Activated naive CD4-positive, alpha-beta T cell (primary cell): ENCODE data around the gene TAS2R43.
"Not testable (repeated sequence)": the region's sequence is repeated elsewhere in the genome, so short reads cannot be mapped to it uniquely, and the experiment has no call there.

Source experiments
- DNase-seq, 4 experiments: peaks; one replicate each; lab custom pipeline; 2025; lab: John Stamatoyannopoulos, UW

TAS2R43 gene, protein sequence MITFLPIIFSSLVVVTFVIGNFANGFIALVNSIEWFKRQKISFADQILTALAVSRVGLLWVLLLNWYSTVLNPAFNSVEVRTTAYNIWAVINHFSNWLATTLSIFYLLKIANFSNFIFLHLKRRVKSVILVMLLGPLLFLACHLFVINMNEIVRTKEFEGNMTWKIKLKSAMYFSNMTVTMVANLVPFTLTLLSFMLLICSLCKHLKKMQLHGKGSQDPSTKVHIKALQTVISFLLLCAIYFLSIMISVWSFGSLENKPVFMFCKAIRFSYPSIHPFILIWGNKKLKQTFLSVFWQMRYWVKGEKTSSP

DNA sequence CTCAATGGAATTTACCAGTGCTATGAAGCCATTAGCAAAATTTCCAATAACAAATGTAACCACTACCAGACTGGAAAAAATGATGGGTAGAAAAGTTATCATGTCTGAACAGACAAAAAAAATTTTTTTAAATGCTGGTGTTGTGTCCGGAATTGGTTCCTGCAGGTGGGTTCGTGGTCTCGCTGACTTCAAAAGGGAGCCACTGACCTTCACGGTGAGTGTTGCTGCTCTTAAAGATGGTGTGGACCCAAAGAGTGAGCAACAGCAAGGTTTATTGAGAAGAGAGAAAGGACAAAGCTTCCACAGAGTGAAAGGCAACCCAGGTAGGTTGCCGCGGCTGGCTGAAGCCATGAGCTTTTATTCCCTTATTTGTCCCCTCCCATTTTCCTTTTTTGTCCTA, at the start of gene TAS2R43:
Gene TAS2R43 (minus strand): TSS at position 186 of the 400 bp plus-strand sequence. CDS start 84 bp downstream, at position 102.
- DNase-seq: no peak

DNA sequence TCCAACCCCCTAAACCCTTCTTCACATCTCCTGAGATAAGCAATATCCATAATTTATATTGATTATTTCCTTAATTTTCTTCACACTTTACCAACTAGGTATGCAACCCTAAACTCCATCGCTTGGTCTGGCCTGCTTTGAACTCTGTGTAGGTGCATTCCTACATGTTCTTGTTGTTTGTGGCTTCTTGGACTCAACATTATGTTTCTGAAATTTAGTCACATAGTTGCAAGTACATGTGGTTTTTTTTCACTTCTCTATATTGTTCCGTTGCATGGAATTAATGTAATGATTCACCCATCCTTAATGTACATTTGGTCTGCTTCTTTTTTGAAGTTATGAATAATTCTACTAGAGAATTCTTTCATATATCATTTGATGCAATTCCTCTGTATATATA, 44.0 kb upstream of the TAS2R43 start:
- DNase-seq: no peak

DNA sequence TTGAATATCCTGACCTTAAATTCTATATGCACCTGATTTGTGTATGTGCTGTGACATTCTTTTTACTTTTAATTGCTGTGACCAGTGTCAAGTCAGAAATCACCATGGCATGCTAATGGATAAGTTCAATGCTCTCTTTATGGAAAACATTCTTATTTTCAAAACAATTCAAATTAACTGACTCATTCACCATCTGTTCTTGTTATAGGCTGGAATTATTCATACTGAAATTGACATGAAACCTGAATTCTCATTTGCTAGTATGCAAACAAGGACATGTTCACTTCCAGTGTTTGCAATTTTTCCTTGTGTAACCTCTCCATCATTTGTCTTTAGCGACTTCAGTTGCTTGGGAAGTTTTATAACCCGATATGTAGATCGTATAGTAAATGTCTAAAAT, 42.2 kb upstream of the TAS2R43 start, which contains the start of gene TAS2R30:
Gene TAS2R30 (minus strand): TSS at position 340 of the 400 bp plus-strand sequence. CDS start 400 bp downstream, outside the sequence.
- DNase-seq: no peak

DNA sequence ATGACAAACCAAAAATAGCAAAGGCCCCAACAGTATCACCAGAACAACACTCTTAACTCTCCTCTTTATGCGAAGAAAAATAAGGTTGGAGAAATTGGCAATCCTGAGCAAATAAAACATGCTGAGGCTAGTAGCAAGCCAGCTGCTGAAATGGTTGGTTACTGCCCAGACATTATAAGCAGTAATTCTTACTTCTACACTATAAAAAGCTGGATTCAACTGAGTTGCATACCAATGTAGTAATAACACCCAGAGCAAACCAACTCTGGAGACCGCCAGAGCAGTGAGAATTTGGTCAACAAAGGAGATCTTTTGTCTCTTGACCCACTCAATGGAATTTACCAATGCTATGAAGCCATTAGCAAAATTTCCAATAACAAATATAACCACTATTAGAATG, 41.7 kb upstream of the TAS2R43 start:
- DNase-seq: no peak

DNA sequence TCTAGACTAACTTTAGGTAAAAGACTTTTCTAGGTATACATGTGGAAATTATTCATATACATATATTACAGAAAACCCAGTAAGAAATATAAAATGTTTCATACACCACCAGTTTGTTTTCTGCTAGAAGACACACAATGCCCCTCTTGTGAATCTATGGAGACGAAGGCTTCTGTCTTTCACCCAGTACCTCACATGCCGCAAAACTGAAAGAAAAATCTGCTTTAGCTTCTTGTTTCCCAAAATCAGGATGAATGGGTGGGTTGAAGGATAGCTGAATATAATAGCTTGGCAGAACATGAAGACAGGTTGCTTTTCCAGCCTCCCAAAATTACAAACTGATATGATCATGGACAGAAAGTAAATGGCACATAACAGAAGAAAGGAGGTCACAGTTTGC, 41.0 kb upstream of the TAS2R43 start:
- no peak for DNase-seq

DNA sequence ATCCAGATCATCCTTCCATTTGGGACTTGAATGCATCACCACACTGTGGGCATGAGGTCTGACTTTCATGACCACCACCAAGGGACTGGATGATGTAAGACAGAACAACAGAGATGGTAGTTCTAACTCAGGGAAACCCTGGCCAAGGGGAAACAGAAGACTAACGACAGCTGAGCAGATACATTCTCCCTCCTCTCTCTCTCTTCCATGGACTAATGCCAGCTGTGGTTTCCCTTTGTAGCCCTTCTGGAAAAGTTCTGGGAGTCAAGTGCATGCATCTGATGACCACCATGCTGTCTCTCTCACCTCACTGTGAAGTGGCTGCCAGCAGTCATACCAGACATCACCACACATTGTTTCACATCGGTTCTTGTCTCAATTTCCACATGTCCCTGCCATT, 38.9 kb upstream of the TAS2R43 start:
- DNase-seq: no peak

DNA sequence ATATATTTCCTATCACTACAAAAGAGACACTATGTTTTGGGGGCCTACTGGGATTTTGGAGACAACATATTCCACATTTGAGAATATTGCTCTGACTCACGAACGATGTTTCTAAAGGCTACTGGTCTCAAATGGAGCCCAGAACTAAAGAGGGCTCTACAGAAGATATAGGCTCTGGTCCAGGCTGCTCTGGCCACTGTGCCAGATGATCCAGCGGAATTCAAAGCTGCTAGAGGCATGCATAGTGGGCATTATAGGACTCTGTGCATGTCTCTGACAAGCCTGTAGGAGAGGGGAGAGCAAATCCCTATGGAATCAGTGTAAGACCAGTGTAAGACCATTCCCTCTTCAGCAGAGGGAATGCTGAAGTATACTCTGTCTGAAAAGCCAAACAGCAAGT, 38.3 kb upstream of the TAS2R43 start:
- DNase-seq: no peak

DNA sequence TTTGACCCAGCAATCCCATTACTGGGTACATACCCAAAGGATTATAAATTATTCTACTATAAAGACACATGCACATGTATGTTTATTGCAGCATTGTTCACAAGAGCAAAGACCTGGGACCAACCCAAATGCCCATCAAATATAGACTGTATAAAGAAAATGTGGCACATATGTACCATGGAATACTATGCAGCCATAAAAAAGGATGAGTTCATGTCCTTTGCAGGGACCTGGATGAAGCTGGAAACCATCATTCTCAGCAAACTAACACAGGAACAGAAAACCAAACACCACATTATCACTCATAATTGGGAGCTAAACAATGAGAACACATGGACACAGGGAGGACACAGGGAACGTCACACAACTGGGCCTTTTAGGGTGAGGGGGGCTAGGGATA, 22.0 kb upstream of the TAS2R43 start:
- DNase-seq: not testable (repeated sequence)

DNA sequence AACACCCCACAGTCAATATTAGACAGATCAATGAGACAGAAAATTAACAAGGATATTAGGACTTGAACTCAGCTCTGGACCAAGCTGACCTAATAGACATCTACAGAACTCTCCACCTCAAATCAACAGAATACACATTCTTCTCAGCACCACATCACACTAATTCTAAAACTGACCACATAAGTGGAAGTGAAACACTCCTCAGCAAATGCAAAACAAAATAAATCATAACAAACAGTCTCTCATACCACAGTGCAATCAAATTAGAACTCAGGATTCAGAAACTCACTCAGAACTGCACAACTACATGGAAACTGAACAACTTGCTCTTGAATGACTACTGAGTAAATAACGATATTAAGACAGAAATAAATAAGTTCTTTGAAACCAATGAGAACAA, 19.1 kb upstream of the TAS2R43 start:
- not testable (repeated sequence) for DNase-seq

DNA sequence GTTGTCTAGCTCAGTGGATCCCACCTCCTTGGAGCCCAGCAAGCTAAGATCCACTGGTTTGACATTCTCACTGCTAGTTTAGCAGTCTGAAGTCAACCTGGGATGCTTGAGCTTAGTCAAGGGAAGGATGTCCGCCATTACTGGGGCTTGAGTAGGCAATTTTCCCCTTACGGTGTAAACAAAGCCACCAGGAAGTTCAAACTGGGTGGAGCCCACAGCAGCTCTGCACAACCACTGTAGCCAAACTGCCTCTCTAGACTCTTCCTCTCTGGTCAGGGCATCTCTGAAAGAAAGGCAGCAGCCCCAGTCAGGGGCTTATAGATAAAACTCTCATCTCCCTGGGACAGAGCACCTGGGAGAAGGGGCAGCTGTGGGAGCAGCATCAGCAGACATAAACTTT, 16.7 kb upstream of the TAS2R43 start:
- DNase-seq: no peak

DNA sequence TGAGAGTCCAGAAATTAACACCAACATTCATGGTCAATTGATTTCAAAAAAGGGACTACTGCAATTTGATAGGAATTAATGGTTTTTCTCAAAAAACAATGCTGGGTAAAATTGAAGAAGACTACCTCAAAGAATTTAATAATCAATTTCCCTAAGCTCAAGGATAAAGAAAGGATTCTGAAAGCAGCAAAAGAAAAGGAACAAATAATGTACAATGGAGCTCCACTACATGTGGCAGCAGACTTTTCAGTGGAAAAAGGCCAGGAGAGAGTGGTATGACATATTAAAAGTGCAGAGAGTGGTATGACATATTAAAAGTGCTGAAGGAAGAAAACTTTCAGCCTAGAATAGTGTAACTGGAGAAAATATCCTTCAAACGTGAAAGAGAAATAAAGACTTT, 15.6 kb upstream of the TAS2R43 start:
- no peak for DNase-seq

DNA sequence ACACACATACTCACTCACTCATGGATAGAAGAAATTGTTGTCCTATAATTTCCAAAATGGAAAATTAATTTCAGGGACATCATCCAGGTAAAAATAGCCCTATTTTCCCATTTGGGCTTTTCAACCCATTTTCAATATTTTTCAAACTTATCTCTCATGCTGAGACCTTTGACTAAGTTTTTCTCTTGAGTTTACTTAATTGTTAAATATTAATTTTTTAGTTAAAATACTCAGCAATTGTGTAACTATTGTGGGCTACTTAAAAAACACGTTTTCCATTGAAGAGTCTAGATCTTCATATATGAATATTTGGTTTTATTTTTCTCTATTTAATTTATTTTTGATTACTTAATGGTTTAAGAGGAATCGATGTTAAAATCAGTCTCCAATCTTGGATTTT, 14.2 kb upstream of the TAS2R43 start:
- DNase-seq: no peak

DNA sequence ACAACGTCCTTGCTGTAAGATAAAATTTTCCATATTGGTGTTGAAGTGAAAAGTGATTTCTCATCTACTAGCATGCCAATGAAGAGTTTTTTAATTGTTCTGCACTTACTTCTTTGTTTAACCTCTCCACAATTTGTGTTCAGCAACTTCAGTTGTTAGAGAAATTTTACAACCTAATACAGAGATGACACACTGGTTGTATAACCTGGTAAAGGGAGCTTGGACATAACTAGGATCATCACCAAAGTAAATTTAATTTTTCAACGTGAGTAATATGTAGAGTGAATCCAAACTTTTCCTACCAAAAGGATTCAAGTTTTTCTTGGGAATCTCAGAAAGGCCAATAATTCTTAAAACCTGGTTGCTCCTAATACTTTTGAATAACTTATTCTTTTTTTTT, 13.4 kb upstream of the TAS2R43 start:
- no peak for DNase-seq

DNA sequence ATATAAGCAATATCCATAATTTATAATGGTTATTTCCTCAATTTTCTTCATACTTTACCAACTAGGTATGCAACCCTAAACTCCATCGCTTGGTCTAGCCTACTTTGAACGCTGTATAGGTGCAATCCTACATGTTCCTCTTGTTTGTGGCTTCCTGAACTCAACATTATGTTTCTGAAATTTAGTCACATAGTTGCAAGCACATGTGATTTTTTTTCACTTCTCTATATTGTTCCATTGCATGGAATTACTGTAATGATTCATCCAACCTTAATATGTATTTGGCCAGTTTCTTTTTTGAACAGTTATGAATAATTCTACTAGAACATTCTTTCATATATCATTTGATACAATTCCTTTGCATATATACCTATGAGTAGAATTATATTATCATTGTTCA, 2.8 kb upstream of the TAS2R43 start:
- DNase-seq: not testable (repeated sequence)

DNA sequence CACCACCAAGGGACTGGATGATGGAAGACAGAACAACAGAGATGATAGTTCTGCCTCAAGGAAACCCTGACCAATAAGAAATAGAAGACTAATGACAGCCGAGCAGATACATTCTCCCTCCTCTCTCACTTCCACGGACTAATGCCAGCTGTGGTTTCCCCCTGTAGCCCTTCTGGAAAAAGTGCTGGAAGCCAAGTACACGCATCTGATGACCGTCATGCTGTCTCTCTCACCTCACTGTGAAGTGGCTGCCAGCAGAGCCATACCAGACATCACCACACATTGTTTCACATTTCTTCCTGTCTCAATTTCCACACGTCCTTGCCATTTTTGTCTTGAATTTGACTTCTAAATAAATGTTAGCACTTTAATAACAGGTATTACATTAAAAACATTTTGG, 2.9 kb downstream of the TAS2R43 start:
- DNase-seq: no peak

DNA sequence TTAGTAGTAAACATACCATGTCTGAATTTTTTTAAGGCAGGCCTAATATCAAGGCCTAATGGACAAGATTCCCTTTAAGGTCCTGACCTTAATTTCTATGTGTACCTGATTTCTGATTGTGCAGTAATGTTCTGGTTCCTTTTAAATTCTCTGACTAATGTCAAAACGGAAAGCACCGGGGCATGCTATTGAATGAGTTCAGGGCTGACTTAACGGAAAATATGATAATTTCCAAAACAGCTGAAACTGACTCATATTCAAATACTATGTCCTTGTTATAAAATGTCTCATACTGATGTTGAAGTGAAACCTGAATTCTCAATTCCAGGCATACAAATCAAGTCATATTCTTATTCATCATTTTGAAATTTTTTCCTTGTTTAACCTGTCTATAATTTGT, 6.7 kb downstream of the TAS2R43 start:
- no peak for DNase-seq

DNA sequence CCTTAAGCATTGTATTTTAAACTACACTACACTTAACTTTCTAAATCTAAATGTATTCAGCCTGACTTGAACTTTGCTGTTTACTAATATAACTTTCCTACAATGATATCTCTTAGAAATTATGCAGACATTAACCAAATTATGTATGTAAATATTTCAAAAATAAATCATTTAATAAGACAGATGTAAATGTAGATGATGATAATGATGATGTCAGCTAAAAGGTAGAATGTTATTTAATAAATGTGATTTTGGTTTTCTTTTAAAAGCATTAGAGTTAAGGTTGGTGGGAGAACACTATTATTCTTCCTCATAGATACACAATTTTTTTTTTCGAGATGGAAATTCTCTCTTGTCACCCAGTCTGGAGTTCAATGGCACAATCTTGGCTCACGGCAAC, 10.1 kb downstream of the TAS2R43 start:
- DNase-seq: no peak

DNA sequence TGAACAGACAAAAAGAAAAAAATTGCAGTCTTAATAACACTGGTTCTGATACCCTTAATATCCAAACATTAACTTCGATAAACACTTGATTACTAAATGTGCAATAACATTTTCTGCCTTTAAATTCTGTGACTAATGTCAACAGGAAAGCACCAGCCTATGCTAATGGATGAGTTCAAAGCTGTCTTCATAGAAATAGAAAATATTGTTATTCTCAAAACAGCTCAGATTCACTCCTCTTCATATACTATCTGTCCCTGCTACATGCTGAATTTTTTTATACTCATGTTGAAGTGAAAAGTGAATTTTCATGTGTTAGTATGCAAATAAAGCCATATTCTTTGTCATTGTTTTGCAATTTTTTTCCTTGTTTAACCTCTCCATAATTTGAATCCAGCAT, 13.9 kb downstream of the TAS2R43 start:
- no peak for DNase-seq

DNA sequence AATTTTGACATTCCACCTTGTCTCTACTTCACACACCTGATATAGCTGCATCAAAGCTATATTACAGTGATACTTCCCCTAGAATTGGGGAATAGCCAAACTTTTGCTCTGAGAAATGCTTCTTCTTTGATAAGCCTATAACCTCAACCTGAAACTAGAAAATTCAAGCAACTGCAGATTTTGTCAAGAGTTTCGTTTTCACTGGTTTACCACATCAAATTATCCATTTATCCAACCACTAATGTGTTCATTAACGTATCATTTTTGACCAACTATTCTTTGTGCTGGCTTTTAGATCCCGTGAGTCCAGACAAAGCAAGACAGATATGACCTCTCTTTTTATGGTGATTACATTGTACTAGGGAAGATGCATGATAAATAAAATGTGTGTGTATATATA, 16.5 kb downstream of the TAS2R43 start:
- DNase-seq: no peak

DNA sequence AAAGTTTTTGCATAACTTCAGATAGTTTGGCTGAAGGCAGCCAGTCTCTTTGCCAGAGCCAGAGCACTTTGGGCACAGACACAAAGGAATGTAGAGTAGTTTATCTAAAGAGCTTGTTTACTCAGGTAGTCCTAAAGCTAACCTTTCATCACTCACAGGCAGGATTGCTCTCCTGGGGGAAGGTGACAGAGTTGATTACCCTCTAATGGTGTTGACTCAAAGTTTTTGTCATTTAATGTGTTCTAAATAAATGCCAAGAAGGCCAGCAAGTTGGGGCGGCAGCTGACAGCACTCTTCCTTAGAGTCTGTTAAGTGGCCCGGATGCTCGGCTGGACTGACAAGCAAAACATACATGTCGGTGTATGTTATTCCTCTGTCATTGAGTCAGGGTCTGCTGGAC, 20.7 kb downstream of the TAS2R43 start:
- no peak for DNase-seq

DNA sequence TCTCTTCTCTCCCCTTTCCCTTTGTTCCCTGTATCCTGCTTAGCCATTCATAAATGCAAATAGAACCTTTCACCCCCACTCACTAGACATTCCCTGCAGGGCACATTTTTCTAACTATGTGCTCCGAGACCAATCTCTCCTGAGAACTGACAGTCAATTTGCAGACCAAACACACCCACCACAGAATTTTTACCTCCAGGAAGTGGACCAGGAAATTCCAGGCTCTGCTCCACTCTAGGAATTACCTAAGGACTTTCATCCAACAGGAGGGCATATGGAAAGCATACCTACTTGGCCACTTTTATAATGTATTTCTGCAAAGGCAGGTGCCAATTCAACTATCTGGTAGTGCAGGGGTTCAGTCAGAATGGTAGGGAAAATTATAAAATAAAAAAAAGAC, 21.1 kb downstream of the TAS2R43 start:
- DNase-seq: no peak

DNA sequence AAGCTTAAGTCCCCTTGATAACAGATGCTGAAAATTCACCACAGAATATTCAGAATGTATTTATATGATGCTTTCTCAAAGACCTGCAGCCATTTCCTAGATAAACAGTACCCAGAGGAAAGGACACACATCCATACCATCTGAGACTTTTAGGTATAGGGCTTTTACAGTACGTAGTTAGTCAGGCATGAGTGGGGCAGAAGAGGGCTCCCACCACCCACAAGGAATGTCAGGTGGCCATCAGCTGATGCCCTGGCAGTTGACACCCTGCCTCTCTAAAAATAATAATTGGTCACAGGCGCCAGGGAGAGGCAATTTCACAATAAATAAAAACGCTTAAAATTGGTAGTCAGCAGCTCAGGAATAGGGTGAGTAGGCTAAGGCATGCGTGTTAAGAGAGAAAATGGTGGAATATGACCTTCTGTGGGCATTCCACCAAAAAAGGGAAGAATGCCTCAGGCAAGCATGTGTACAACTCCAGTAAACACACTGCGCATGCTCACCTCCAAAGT, 22.2 kb downstream of the TAS2R43 start:
- DNase-seq: no peak

DNA sequence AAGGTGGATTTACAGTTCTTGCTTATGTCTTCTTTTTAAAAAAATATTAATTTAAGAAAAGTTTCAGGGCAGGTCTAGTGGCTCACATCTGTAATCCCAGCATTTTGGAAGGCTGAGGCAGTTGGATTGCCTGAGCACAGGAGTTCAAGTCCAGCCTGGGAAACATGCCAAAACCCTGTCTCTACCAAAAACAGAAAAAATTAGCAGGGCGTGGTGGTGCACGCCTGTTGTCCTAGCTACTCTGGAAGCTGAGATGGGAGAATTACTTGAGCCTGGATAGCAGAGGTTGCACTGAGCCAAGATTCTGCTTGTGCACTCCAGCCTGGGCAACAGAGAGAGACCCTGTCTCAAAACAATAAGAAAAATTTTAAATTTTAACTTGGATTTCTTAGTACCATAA, 24.6 kb downstream of the TAS2R43 start:
- no peak for DNase-seq

DNA sequence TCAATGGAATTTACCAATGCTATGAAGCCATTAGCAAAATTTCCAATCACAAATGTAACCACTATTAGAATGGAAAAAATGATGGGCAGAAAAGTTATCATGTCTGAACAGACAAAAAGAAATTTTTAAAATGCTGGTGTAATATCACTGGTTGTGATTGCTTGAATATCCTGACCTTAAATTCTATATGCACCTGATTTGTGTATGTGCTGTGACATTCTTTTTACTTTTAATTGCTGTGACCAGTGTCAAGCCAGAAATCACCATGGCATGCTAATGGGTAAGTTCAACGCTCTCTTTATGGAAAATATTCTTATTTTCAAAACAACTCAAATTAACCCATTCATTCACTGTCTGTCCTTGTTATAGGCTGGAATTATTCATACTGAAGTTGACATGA, 29.9 kb downstream of the TAS2R43 start, which contains the start of gene TAS2R46:
Gene TAS2R46 (minus strand): TSS at position 101 of the 400 bp plus-strand sequence. CDS start 0 bp downstream, at position 101.
- DNase-seq: not testable (repeated sequence)
